Measurements from ENCODE around the gene TCERG1. TPM values are rescaled to one million over a fixed set of nuclear protein-coding genes. Genes with fewer than 3 reads are reported as not detected.
A peak's percentile ranks its signal among the peaks of the same experiment; 100 is the strongest.

TCERG1 gene
- total and polyA plus RNA-seq, 2 donors (not counting 1 experiment from before 2014, with no cell fraction given): 44.6 to 95.2 TPM

DNA sequence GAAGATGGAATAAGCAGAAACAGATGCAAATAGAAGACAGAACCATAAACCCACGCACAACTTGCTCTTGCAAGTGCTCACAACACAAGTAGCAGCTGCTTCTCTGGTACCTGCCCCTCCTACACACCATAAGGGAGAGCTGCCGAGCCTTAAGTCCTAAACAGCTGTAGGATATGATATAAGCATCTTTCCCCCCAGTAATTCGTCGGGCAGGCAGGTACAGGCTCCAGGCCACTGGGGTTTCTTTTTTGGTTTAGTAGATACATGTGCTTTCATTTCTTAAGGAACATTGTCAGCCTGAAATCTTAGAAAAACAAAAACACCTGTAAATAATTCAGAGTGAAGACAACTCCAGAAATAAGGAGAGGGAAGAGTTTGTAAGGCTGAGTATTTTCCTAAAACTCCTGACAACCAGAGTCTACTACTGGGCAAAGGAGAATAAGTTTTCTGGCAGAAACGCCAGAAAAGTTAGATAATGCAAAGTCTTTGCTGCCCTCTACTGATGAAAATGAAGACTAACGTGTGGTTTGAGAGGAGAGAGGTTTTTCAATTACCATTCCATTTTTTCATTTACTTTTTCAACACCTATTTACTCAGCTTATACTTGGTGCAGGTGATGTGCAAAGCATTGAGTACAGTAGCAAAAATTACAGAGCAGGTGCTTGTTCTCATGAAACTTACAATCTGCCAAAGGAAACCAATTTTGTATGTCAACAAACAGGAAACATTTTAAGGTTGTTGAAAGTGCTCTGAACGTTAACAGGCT, 20.1 kb upstream of the TCERG1 start:
- Histone ChIP-seq H2AFZ (ENCODE audit: insufficient read depth, low read depth, low read length, poor library complexity, severe bottlenecking) (peak overlapping the region; percentile 41), H3K27me3 (replicated peaks in 1 of 4; ENCODE audit: control extremely low read depth in 1 of 4, control insufficient read depth in 3 of 4, insufficient read depth in 4 of 4, low read length in 3 of 4) (peaks cover 0 to 9% (median 0%) of the 10 kb centered on the region in 4 experiments), H3K4me2 (replicated peaks; ENCODE audit: low read depth, low read length, poor library complexity, severe bottlenecking) (no peak overlapping the region), H4K20me1 (ENCODE audit: control insufficient read depth, insufficient read depth, low read length, poor library complexity, severe bottlenecking) (no peaks in the 10 kb centered on the region), H3K9ac (ENCODE audit: low read length) (no peak overlapping the region), H3K4me3 (ENCODE audit: control extremely low read depth in 1 of 5, extremely low read depth in 1 of 5, insufficient read depth in 1 of 5, low read depth in 2 of 5, low read length in 4 of 5) (no peak overlapping the region), H3K36me3 (replicated peaks in 1 of 2; ENCODE audit: control extremely low read depth in 1 of 2, control insufficient read depth in 1 of 2, extremely low read depth in 1 of 2, insufficient read depth in 2 of 2, low read length in 1 of 2) (no peaks in the 10 kb centered on the region), H3K4me1 (ENCODE audit: control insufficient read depth in 2 of 2, insufficient read depth in 2 of 2, low read length in 2 of 2) (no peaks in the 10 kb centered on the region), H3K79me2 (ENCODE audit: control insufficient read depth, insufficient read depth, low read length) (no peaks in the 10 kb centered on the region), H3K27ac (ENCODE audit: low read length in 2 of 2) (no peak overlapping the region), H3K9me3 (ENCODE audit: control extremely low read depth in 1 of 3, control insufficient read depth in 2 of 3, insufficient read depth in 1 of 3, low read length in 2 of 3) (peaks cover 0 to 3% (median 0%) of the 10 kb centered on the region in 3 donors)
- peaks cover 25% of the 10 kb centered on the region for H3K27me3 Mint-ChIP-seq
- no peaks in the 10 kb centered on the region for H3K4me1 Mint-ChIP-seq
- no peaks in the 10 kb centered on the region for H3K9me3 Mint-ChIP-seq (ENCODE audit: insufficient read depth)
- H3K4me3 Mint-ChIP-seq: no peak overlapping the region
- DNase-seq: peak; percentile 41
- H3K27ac Mint-ChIP-seq: no peak overlapping the region
- ChIA-PET CTCF (interaction anchor here (1.1 to 2.2 kb wide), 5 partner anchors 8 to 137 kb away, joined by 3 to 9 read pairs (median 6); no protein-coding TSS in a partner anchor), POLR2A (no interaction called here)
- ATAC-seq (ENCODE audit: low read depth): peak; percentile 57
- WGBS (ENCODE audit: insufficient coverage): 0% methylated on average over 1 of the region's 7 CpGs
- intact Hi-C loops (cut with micrococcal nuclease): loop anchor here (1.0 to 5.0 kb wide), 2 partner anchors 136 to 730 kb away; no protein-coding TSS in a partner anchor
- TF ChIP-seq, protein P1, sequence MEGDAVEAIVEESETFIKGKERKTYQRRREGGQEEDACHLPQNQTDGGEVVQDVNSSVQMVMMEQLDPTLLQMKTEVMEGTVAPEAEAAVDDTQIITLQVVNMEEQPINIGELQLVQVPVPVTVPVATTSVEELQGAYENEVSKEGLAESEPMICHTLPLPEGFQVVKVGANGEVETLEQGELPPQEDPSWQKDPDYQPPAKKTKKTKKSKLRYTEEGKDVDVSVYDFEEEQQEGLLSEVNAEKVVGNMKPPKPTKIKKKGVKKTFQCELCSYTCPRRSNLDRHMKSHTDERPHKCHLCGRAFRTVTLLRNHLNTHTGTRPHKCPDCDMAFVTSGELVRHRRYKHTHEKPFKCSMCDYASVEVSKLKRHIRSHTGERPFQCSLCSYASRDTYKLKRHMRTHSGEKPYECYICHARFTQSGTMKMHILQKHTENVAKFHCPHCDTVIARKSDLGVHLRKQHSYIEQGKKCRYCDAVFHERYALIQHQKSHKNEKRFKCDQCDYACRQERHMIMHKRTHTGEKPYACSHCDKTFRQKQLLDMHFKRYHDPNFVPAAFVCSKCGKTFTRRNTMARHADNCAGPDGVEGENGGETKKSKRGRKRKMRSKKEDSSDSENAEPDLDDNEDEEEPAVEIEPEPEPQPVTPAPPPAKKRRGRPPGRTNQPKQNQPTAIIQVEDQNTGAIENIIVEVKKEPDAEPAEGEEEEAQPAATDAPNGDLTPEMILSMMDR (IDR thresholded peaks at IDR 0.05): peak; percentile 77
- TF ChIP-seq EZH2 (IDR thresholded peaks at IDR 0.05; ENCODE audit: borderline replicate concordance, insufficient read depth, low read depth, low read length, poor library complexity, severe bottlenecking): no peak

DNA sequence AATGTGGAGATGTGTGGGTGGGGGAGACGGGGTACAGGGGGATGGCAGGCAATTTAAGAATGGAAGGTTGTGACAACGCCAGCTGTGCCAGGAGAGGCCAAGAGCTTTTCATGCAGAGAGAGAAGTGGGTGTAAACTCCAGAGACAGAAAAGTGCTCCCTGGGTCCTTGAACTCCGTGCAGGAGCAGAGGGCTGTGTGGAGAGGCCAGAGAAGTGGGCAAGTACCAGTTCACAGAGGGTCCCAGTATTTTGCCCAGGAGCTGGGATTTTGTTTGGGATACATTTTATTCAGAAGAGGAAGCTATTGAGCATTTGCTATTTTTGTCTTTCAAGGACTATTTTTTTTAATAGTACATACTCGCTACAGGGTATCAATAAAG, 19.5 kb upstream of the TCERG1 start:
- no peak overlapping the region for H3K4me3 Mint-ChIP-seq
- no peaks in the 10 kb centered on the region for H3K79me2 ChIP-seq (ENCODE audit: control insufficient read depth, insufficient read depth, low read length)

More for the DNA sequence above, 19.5 kb upstream of the TCERG1 start:
- H4K20me1 ChIP-seq (ENCODE audit: control insufficient read depth, insufficient read depth, low read length, poor library complexity, severe bottlenecking): no peaks in the 10 kb centered on the region
- 29% methylated on average over 3 of the region's 4 CpGs for whole genome bisulfite sequencing (ENCODE audit: insufficient coverage)
- no peaks in the 10 kb centered on the region for H3K4me1 Mint-ChIP-seq
- ATAC-seq (ENCODE audit: low read depth) (no peak), DNase-seq (no peak)
- ChIA-PET POLR2A (no interaction called here), CTCF (interaction anchor here (0.6 to 2.2 kb wide), 7 partner anchors 9 to 137 kb away, joined by 3 to 9 read pairs (median 3); no protein-coding TSS in a partner anchor)
- no peaks in the 10 kb centered on the region for H3K4me1 ChIP-seq (ENCODE audit: control insufficient read depth in 2 of 2, insufficient read depth in 2 of 2, low read length in 2 of 2)
- H3K4me2 ChIP-seq (replicated peaks; ENCODE audit: low read depth, low read length, poor library complexity, severe bottlenecking): no peak overlapping the region
- H3K27me3 ChIP-seq (replicated peaks in 1 of 4; ENCODE audit: control extremely low read depth in 1 of 4, control insufficient read depth in 3 of 4, insufficient read depth in 4 of 4, low read length in 3 of 4): peaks cover 0 to 9% (median 0%) of the 10 kb centered on the region in 4 experiments
- TF ChIP-seq, protein P1 (IDR thresholded peaks at IDR 0.05): no peak
- TF ChIP-seq EZH2 (IDR thresholded peaks at IDR 0.05; ENCODE audit: borderline replicate concordance, insufficient read depth, low read depth, low read length, poor library complexity, severe bottlenecking): no peak
- H3K9me3 Mint-ChIP-seq (ENCODE audit: insufficient read depth): no peaks in the 10 kb centered on the region
- no peak overlapping the region for H3K27ac Mint-ChIP-seq
- no peak overlapping the region for H3K4me3 ChIP-seq (ENCODE audit: control extremely low read depth in 1 of 5, extremely low read depth in 1 of 5, insufficient read depth in 1 of 5, low read depth in 2 of 5, low read length in 4 of 5)
- peak overlapping the region; percentile 41 for H2AFZ ChIP-seq (ENCODE audit: insufficient read depth, low read depth, low read length, poor library complexity, severe bottlenecking)
- no peak overlapping the region for H3K9ac ChIP-seq (ENCODE audit: low read length)
- peaks cover 0 to 3% (median 0%) of the 10 kb centered on the region in 3 donors for H3K9me3 ChIP-seq (ENCODE audit: control extremely low read depth in 1 of 3, control insufficient read depth in 2 of 3, insufficient read depth in 1 of 3, low read length in 2 of 3)
- no peak overlapping the region for H3K27ac ChIP-seq (ENCODE audit: low read length in 2 of 2)
- peaks cover 30% of the 10 kb centered on the region for H3K27me3 Mint-ChIP-seq
- intact Hi-C loops (cut with micrococcal nuclease): loop anchor here (1.0 to 5.0 kb wide), 2 partner anchors 136 to 730 kb away; no protein-coding TSS in a partner anchor
- no peaks in the 10 kb centered on the region for H3K36me3 ChIP-seq (replicated peaks in 1 of 2; ENCODE audit: control extremely low read depth in 1 of 2, control insufficient read depth in 1 of 2, extremely low read depth in 1 of 2, insufficient read depth in 2 of 2, low read length in 1 of 2)
